IMR-90 (cell line): ENCODE measurements around the gene PTPRS. TPM values are rescaled to one million over a fixed set of nuclear protein-coding genes. Genes with fewer than 3 reads are reported as not detected.

Experiments used
- ATAC-seq: fragments of 200-7000 bp; cut with Tn5 transposase; 2 replicates; pipeline ENCODE4 v1.9.1; 2020; ENCODE audit warnings: low read depth, mild to moderate bottlenecking, moderate library complexity
- BruUV-seq: library from RNA; stranded (reverse); fragments of 400-500 nt; replicated peaks from 2 replicates; lab custom pipeline; 2021; lab: Mats Ljungman, UMichigan
- CTCF ChIA-PET: fragments of 300-600 bp; formaldehyde crosslinking; extraction: SDS; loops from one replicate; lab custom pipeline; 2021; ENCODE audit warnings: antibody characterized with exemption; lab: Yijun Ruan, JAX
- POLR2A ChIA-PET: fragments of 300-600 bp; sonication (Branson Sonifier 250); formaldehyde crosslinking; loops from one replicate; lab custom pipeline; 2022; ENCODE audit warnings: antibody characterized with exemption; ENCODE audit not compliant: unreplicated experiment; lab: Charles Lee
- DNase-seq: peaks from one replicate; pipeline ENCODE4 v3.0.0; 2013
- H2AFZ ChIP-seq: replicated peaks from 2 replicates; pipeline ENCODE3; 2013; ENCODE audit warnings: low read length, mild to moderate bottlenecking; ENCODE audit not compliant: poor library complexity
- H2AK5ac ChIP-seq: 2 replicates; pipeline ENCODE4 v1.6.1; 2013; ENCODE audit warnings: low read depth, low read length, inconsistent platforms
- H2AK9ac ChIP-seq: replicated peaks from 2 replicates; pipeline ENCODE3; 2013; ENCODE audit warnings: mild to moderate bottlenecking, low read depth, low read length, moderate library complexity; ENCODE audit not compliant: poor library complexity
- H2BK120ac ChIP-seq: 2 replicates; pipeline ENCODE4 v1.6.1; 2013; ENCODE audit warnings: low read depth, low read length, inconsistent platforms
- H2BK15ac ChIP-seq: 3 replicates; pipeline ENCODE4 v1.6.1; 2013; ENCODE audit warnings: low read depth, low read length, inconsistent platforms
- H2BK20ac ChIP-seq: 2 replicates; pipeline ENCODE4 v1.6.1; 2013; ENCODE audit warnings: low read depth, mild to moderate bottlenecking, inconsistent platforms, low read length, moderate library complexity
- H2BK5ac ChIP-seq: 2 replicates; pipeline ENCODE4 v1.6.1; 2013; ENCODE audit warnings: mild to moderate bottlenecking, low read depth, low read length, inconsistent platforms; ENCODE audit not compliant: poor library complexity, severe bottlenecking
- H3K14ac ChIP-seq: replicated peaks from 2 replicates; pipeline ENCODE4 v1.6.1; 2013; ENCODE audit warnings: low read depth, low read length, inconsistent platforms
- H3K18ac ChIP-seq: 2 replicates; pipeline ENCODE4 v1.6.1; 2013; ENCODE audit warnings: low read depth, low read length, control low read depth
- H3K23ac ChIP-seq: 2 replicates; pipeline ENCODE4 v1.6.1; 2013; ENCODE audit warnings: low read depth, low read length, inconsistent platforms
- H3K27ac ChIP-seq: 2 replicates; pipeline ENCODE4 v1.5.1; 2013; ENCODE audit warnings: mild to moderate bottlenecking, control low read depth, low read length; ENCODE audit not compliant: insufficient read depth
- H3K27me3 ChIP-seq: 2 replicates; pipeline ENCODE4 v1.6.1; 2013; ENCODE audit warnings: low read length; ENCODE audit not compliant: control insufficient read depth, insufficient read depth
- H3K36me3 ChIP-seq: 2 replicates; pipeline ENCODE4 v1.6.1; 2013; ENCODE audit warnings: low read length, mixed read lengths; ENCODE audit not compliant: control insufficient read depth, insufficient read depth
- H3K4ac ChIP-seq: 2 replicates; pipeline ENCODE4 v1.6.1; 2013; ENCODE audit warnings: low read depth, low read length, inconsistent platforms
- H3K4me1 ChIP-seq: 2 replicates; pipeline ENCODE4 v1.6.1; 2013; ENCODE audit warnings: low read length, mixed read lengths; ENCODE audit not compliant: control insufficient read depth, insufficient read depth
- H3K4me2 ChIP-seq: 2 replicates; pipeline ENCODE4 v1.6.1; 2013; ENCODE audit warnings: low read depth, mild to moderate bottlenecking, control low read depth, low read length, moderate library complexity
- H3K4me3 ChIP-seq: 2 replicates; pipeline ENCODE4 v1.5.1; 2013; ENCODE audit warnings: low read depth, mild to moderate bottlenecking, control low read depth, low read length, moderate library complexity; ENCODE audit not compliant: insufficient read depth
- H3K56ac ChIP-seq: 2 replicates; pipeline ENCODE4 v1.6.1; 2013; ENCODE audit warnings: low read length, inconsistent platforms; ENCODE audit not compliant: insufficient read depth; ENCODE audit errors: extremely low read depth
- H3K79me1 ChIP-seq, 2 experiments: 2 replicates each; pipeline ENCODE4 v1.6.1; 2013; ENCODE audit warnings: low read length in 2 of 2, inconsistent platforms in 1 of 2, low read depth in 1 of 2
- H3K9ac ChIP-seq: 2 replicates; pipeline ENCODE4 v1.6.1; 2013; ENCODE audit warnings: low read depth, low read length, control low read depth
- H3K9me1 ChIP-seq: 2 replicates; pipeline ENCODE4 v1.6.1; 2013; ENCODE audit warnings: low read length, inconsistent platforms; ENCODE audit not compliant: insufficient read depth
- H3K9me3 ChIP-seq: 2 replicates; pipeline ENCODE4 v1.6.1; 2013; ENCODE audit warnings: low read length; ENCODE audit not compliant: control insufficient read depth, insufficient read depth
- H4K20me1 ChIP-seq: 2 replicates; pipeline ENCODE4 v1.6.1; 2013; ENCODE audit warnings: low read length, inconsistent platforms; ENCODE audit not compliant: insufficient read depth
- H4K5ac ChIP-seq: 2 replicates; pipeline ENCODE4 v1.6.1; 2013; ENCODE audit warnings: mild to moderate bottlenecking, low read depth, low read length, control low read depth
- H4K8ac ChIP-seq, 2 experiments: 2 replicates each; pipeline ENCODE4 v1.6.1; 2013; ENCODE audit warnings: low read depth in 2 of 2, low read length in 2 of 2, control low read depth in 1 of 2, inconsistent platforms in 1 of 2
- H4K91ac ChIP-seq: 2 replicates; pipeline ENCODE4 v1.6.1; 2013; ENCODE audit warnings: low read depth, low read length, inconsistent platforms; ENCODE audit not compliant: insufficient read depth
- BHLHE40 ChIP-seq: fragments of 150-350 bp; IDR thresholded peaks from 2 replicates; pipeline ENCODE4 v1.6.1; 2016; ENCODE audit warnings: mild to moderate bottlenecking, low read depth, low read length
- CEBPB ChIP-seq: IDR thresholded peaks from 2 replicates; pipeline ENCODE4 v1.6.1; 2012; ENCODE audit warnings: low read depth, low read length, improper control_type of control experiment
- FOS ChIP-seq: fragments of 150-350 bp; IDR thresholded peaks from 2 replicates; pipeline ENCODE4 v1.6.1; 2016; ENCODE audit warnings: low read depth, low read length
- MAFK ChIP-seq: IDR thresholded peaks from 2 replicates; pipeline ENCODE4 v1.6.1; 2012; ENCODE audit warnings: low read depth, low read length, improper control_type of control experiment
- MAZ ChIP-seq: IDR thresholded peaks from 2 replicates; pipeline ENCODE4 v1.6.1; 2012; ENCODE audit warnings: low read depth, mild to moderate bottlenecking, low read length, improper control_type of control experiment, moderate library complexity, borderline replicate concordance
- MXI1 ChIP-seq: IDR thresholded peaks from 2 replicates; pipeline ENCODE4 v1.6.1; 2012; ENCODE audit warnings: low read depth, mild to moderate bottlenecking, low read length, moderate library complexity, borderline replicate concordance
- NFE2L2 ChIP-seq: fragments of 150-350 bp; IDR thresholded peaks from 2 replicates; pipeline ENCODE4 v1.6.1; 2016; ENCODE audit warnings: low read depth, mild to moderate bottlenecking, low read length
- POLR2A ChIP-seq: IDR thresholded peaks from 2 replicates; pipeline ENCODE4 v1.6.1; 2012; ENCODE audit warnings: mild to moderate bottlenecking, low read depth, low read length
- RAD21 ChIP-seq: IDR thresholded peaks from 2 replicates; pipeline ENCODE4 v1.6.1; 2012; ENCODE audit warnings: low read length, improper control_type of control experiment
- RFX5 ChIP-seq: IDR thresholded peaks from 2 replicates; pipeline ENCODE4 v1.8.0; 2012; ENCODE audit warnings: low read depth, mild to moderate bottlenecking, low read length, moderate library complexity
- SMC3 ChIP-seq: fragments of 150-350 bp; IDR thresholded peaks from 2 replicates; pipeline ENCODE4 v1.6.1; 2016; ENCODE audit warnings: low read depth, mild to moderate bottlenecking, antibody characterized with exemption, low read length, moderate library complexity
- WGBS, 2 experiments: methylation state at CpG; one replicate each; pipeline versions ENCODE4 v1.1.5 to v1.1.7; 2013; ENCODE audit warnings: missing lambda C conversion rate in 2 of 2; ENCODE audit not compliant: insufficient read length in 1 of 2; ENCODE audit errors: extremely low coverage in 2 of 2; 5-methylcytosine and 5-hydroxymethylcytosine counted together
- dilution Hi-C: fragments of 300-500 bp; cut with HindIII; formaldehyde crosslinking; loops from one replicate; pipeline ENCODE4 v1.14.3; 2018; ENCODE audit warnings: low sequenced_read_pairs; ENCODE audit not compliant: unreplicated experiment
- in situ Hi-C: fragments of 300-500 bp; cut with MboI; formaldehyde crosslinking; loops from 3 replicates; pipeline ENCODE4 v1.14.3; 2019; ENCODE audit warnings: low sequenced_read_pairs, inconsistent platforms, mixed read lengths
- intact Hi-C: fragments of 100-400 bp; cut with micrococcal nuclease; formaldehyde crosslinking; loops from 2 replicates; pipeline ENCODE4 v1.10.0; 2022
- polyA plus RNA-seq, 3 experiments: library from polyadenylated mRNA; depleted of rRNA; stranded (reverse); fragments of >200 nt; gene quantifications; 2 replicates each; pipeline ENCODE4 v1.2.3, GENCODE V29; 2012; ENCODE audit warnings: low replicate concordance in 1 of 3
- total RNA-seq: library from RNA; depleted of rRNA; stranded (reverse); fragments of >200 nt; gene quantifications from 2 replicates; pipeline ENCODE4 v1.2.3, GENCODE V29; 2012
- TF ChIP-seq, protein P1 (sequence below): conservative IDR thresholded peaks from 2 replicates; pipeline ENCODE4 v1.5.1; 2012; ENCODE audit warnings: mild to moderate bottlenecking, low read depth, low read length, improper control_type of control experiment
- TF ChIP-seq, protein P2 (sequence below): fragments of 150-350 bp; IDR thresholded peaks from 2 replicates; pipeline ENCODE4 v1.6.1; 2017; ENCODE audit warnings: mild to moderate bottlenecking, antibody characterized with exemption, low read length, low read depth

PTPRS gene
- total and polyA plus RNA-seq, 2 of the 4 experiments (the other 2 are of a cell fraction) = 40.1 to 51.9 TPM

DNA sequence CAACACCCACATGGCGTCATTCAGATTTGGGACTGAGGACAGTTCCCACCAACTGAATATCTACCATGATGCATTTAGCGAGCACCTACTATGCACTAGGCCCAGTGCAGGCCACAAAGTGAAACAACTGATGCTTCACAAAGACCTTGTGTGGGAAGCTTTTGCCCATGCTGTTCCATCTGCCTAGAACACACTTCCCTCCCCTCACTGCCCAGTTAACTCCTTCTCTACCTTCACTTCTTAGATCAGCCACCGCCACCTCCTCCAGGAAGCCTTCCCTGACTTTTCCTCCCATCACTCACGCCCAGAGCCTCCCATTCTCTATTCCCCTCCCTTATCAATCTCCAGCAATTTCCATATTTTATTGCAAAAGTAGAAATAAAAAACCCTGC is 25.7 kb downstream of the PTPRS start:
- H3K36me3 ChIP-seq = no peaks in the 10 kb centered on the region

More for the DNA sequence above, 25.7 kb downstream of the PTPRS start:
- no peak for TF ChIP-seq RAD21
- TF ChIP-seq MAFK = no peak
- no peak for TF ChIP-seq NFE2L2
- TF ChIP-seq, protein P1, sequence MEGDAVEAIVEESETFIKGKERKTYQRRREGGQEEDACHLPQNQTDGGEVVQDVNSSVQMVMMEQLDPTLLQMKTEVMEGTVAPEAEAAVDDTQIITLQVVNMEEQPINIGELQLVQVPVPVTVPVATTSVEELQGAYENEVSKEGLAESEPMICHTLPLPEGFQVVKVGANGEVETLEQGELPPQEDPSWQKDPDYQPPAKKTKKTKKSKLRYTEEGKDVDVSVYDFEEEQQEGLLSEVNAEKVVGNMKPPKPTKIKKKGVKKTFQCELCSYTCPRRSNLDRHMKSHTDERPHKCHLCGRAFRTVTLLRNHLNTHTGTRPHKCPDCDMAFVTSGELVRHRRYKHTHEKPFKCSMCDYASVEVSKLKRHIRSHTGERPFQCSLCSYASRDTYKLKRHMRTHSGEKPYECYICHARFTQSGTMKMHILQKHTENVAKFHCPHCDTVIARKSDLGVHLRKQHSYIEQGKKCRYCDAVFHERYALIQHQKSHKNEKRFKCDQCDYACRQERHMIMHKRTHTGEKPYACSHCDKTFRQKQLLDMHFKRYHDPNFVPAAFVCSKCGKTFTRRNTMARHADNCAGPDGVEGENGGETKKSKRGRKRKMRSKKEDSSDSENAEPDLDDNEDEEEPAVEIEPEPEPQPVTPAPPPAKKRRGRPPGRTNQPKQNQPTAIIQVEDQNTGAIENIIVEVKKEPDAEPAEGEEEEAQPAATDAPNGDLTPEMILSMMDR = no peak
- TF ChIP-seq FOS = no peak
- no peak for TF ChIP-seq BHLHE40
- no peak for TF ChIP-seq POLR2A
- TF ChIP-seq MXI1 = no peak
- no peak for TF ChIP-seq SMC3
- TF ChIP-seq, protein P2, sequence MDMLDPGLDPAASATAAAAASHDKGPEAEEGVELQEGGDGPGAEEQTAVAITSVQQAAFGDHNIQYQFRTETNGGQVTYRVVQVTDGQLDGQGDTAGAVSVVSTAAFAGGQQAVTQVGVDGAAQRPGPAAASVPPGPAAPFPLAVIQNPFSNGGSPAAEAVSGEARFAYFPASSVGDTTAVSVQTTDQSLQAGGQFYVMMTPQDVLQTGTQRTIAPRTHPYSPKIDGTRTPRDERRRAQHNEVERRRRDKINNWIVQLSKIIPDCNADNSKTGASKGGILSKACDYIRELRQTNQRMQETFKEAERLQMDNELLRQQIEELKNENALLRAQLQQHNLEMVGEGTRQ = no peak
- no peak for TF ChIP-seq MAZ
- no peak for TF ChIP-seq CEBPB
- TF ChIP-seq RFX5 = no peak
- H3K4ac ChIP-seq = no peak overlapping the region
- H3K23ac ChIP-seq = no peak overlapping the region; the same call in 1 of the 2 replicates
- H3K27ac ChIP-seq = no peak overlapping the region
- no peak overlapping the region for H3K4me3 ChIP-seq
- H2BK120ac ChIP-seq = no peak overlapping the region
- H4K20me1 ChIP-seq = peaks cover 32% of the 10 kb centered on the region
- H3K79me1 ChIP-seq = peaks cover 0 to 6% of the 10 kb centered on the region in 2 experiments; a peak in 2 of 4 replicates
- dilution Hi-C loops = no loop called here
- H3K4me1 ChIP-seq = peaks cover 3% of the 10 kb centered on the region; the same call in 1 of the 2 replicates
- 73% methylated on average over 3 of the region's 4 CpGs; no CpG with 5 or more reads in 1 of the 2 experiments for WGBS, 2 experiments
- no peak overlapping the region for H2BK5ac ChIP-seq
- H3K9ac ChIP-seq = no peak overlapping the region
- no TSS peak for BruUV-seq
- intact Hi-C loops = no loop called here
- in situ Hi-C loops = no loop called here
- H3K9me1 ChIP-seq = peaks cover 7% of the 10 kb centered on the region; the same call in 1 of the 2 replicates
- no peak for ATAC-seq
- H2BK15ac ChIP-seq = no peak overlapping the region
- H4K91ac ChIP-seq = no peak overlapping the region
- peak overlapping the region; percentile 33 for H2AFZ ChIP-seq
- no peak overlapping the region for H4K5ac ChIP-seq
- no peak overlapping the region for H3K56ac ChIP-seq
- H3K4me2 ChIP-seq = no peak overlapping the region
- no peak overlapping the region for H3K18ac ChIP-seq
- H4K8ac ChIP-seq = no peak overlapping the region
- peak overlapping the region; percentile 42 for H2AK9ac ChIP-seq
- H3K27me3 ChIP-seq = no peaks in the 10 kb centered on the region
- H2AK5ac ChIP-seq = peak overlapping the region; percentile 20; the same call in 1 of the 2 replicates
- no peak overlapping the region for H3K14ac ChIP-seq
- POLR2A ChIA-PET = no interaction called here
- CTCF ChIA-PET = no interaction called here
- no peaks in the 10 kb centered on the region for H3K9me3 ChIP-seq
- peak overlapping the region; percentile 53; the same call in 1 of the 2 replicates for H2BK20ac ChIP-seq
- DNase-seq = no peak
